Left ventricle myocardium inferior (tissue), 1 donor: Measurements from ENCODE around the gene PRKG1. TPM values are rescaled to one million over a fixed set of nuclear protein-coding genes. Genes with fewer than 3 reads are reported as not detected.
A peak's percentile ranks its signal among the peaks of the same experiment; 100 is the strongest.

Experiments
- DNase-seq: peaks from one replicate; pipeline ENCODE4 v3.0.0-alpha.2; 2020
- H3K27ac ChIP-seq: fragments of 200-600 bp; replicated peaks from 2 replicates; pipeline ENCODE4 v1.8.0; 2021
- H3K27me3 ChIP-seq: fragments of 200-600 bp; 2 replicates; pipeline ENCODE4 v1.8.0; 2021; ENCODE audit warnings: low read depth
- H3K36me3 ChIP-seq: fragments of 200-600 bp; 2 replicates; pipeline ENCODE4 v1.8.0; 2021
- H3K4me1 ChIP-seq: fragments of 200-600 bp; 2 replicates; pipeline ENCODE4 v1.8.0; 2021
- H3K4me3 ChIP-seq: fragments of 200-600 bp; 2 replicates; pipeline ENCODE4 v1.8.0; 2021; ENCODE audit warnings: mild to moderate bottlenecking, moderate library complexity
- H3K9me3 ChIP-seq: fragments of 200-600 bp; replicated peaks from 2 replicates; pipeline ENCODE4 v1.8.0; 2021
- CTCF ChIP-seq: fragments of 200-600 bp; IDR thresholded peaks from 2 replicates; pipeline ENCODE4 v1.8.0; 2021; ENCODE audit warnings: antibody characterized with exemption, mild to moderate bottlenecking, borderline replicate concordance
- intact Hi-C: fragments of 100-400 bp; cut with micrococcal nuclease; formaldehyde crosslinking; loops from one replicate; pipeline ENCODE4 v1.11.0; 2022
- total RNA-seq: library from RNA; stranded (reverse); fragmentation: NEBNext Ultra II Directional; extraction: Animal tissue kit (Norgen Biotek cat#: 25700); gene quantifications from one replicate; pipeline ENCODE4 v1.2.1, GENCODE V29; 2021
- donor health status: DM: no; HTN: yes; CAD: no; lungs with severe emphysema.

PRKG1 gene
- total RNA-seq, 1 donor from 2014 or later = 38.9 TPM

GRCh38 chr10:51527522-51528219 is 453.4 kb downstream of the PRKG1 start:
- Histone ChIP-seq H3K27ac (peak overlapping the region; percentile 11), H3K36me3 (no peaks in the 10 kb centered on the region), H3K9me3 (no peaks in the 10 kb centered on the region), H3K4me3 (peak overlapping the region; percentile 1), H3K27me3 (no peaks in the 10 kb centered on the region), H3K4me1 (peaks cover 25% of the 10 kb centered on the region)
- DNase-seq = no peak
- intact Hi-C loops = no loop called here
- TF ChIP-seq CTCF = no peak

- Histone ChIP-seq H3K4me1 (peaks cover 25% of the 10 kb centered on the region), H3K27me3 (no peaks in the 10 kb centered on the region), H3K27ac (no peak overlapping the region), H3K4me3 (no peak overlapping the region), H3K36me3 (no peaks in the 10 kb centered on the region), H3K9me3 (no peaks in the 10 kb centered on the region)
- DNase-seq = no peak
- intact Hi-C loops = no loop called here
- TF ChIP-seq CTCF = no peak
Observed at GRCh38 chr10:51528527-51528926, 454.2 kb downstream of the PRKG1 start.

GRCh38 chr10:51530541-51530940 is 456.3 kb downstream of the PRKG1 start:
- no peak for TF ChIP-seq CTCF
- no peaks in the 10 kb centered on the region for H3K36me3 ChIP-seq
- peak; percentile 31 for DNase-seq
- no peaks in the 10 kb centered on the region for H3K9me3 ChIP-seq
- intact Hi-C loops = no loop called here
- H3K4me1 ChIP-seq = peaks cover 25% of the 10 kb centered on the region
- no peak overlapping the region for H3K4me3 ChIP-seq
- no peaks in the 10 kb centered on the region for H3K27me3 ChIP-seq
- peak overlapping the region; percentile 33 for H3K27ac ChIP-seq

- Histone ChIP-seq H3K9me3 (no peaks in the 10 kb centered on the region), H3K36me3 (no peaks in the 10 kb centered on the region), H3K4me1 (peaks cover 20% of the 10 kb centered on the region), H3K4me3 (no peak overlapping the region), H3K27ac (no peak overlapping the region), H3K27me3 (no peaks in the 10 kb centered on the region)
- no peak for DNase-seq
- TF ChIP-seq CTCF = no peak
- intact Hi-C loops = no loop called here
Observed at GRCh38 chr10:51532044-51532443, 457.8 kb downstream of the PRKG1 start.

- peaks cover 6% of the 10 kb centered on the region for H3K4me1 ChIP-seq
- H3K27ac ChIP-seq = no peak overlapping the region
- intact Hi-C loops = no loop called here
- H3K27me3 ChIP-seq = no peaks in the 10 kb centered on the region
- H3K4me3 ChIP-seq = no peak overlapping the region
- no peak for DNase-seq
- no peak for TF ChIP-seq CTCF
- H3K36me3 ChIP-seq = no peaks in the 10 kb centered on the region
- no peaks in the 10 kb centered on the region for H3K9me3 ChIP-seq
Observed at GRCh38 chr10:51542853-51543252, 468.6 kb downstream of the PRKG1 start.
